G401 (cell line): ENCODE data around the gene PHKB. TPM values are rescaled to one million over a fixed set of nuclear protein-coding genes. Genes with fewer than 3 reads are reported as not detected.
"Not testable (repeated sequence)": the region's sequence is repeated elsewhere in the genome, so short reads cannot be mapped to it uniquely, and the experiment has no call there.

Source experiments
- DNase-seq: peaks from one replicate; pipeline ENCODE4 v3.0.0-alpha.2; 2015; ENCODE audit warnings: low spot score
- in situ Hi-C: cut with HindIII; loops from 2 replicates; pipeline ENCODE4 v1.10.0; 2016; ENCODE audit warnings: low sequenced_read_pairs, mixed read lengths
- total RNA-seq: library from RNA; depleted of rRNA; stranded (reverse); fragments of >200 nt; shearing (Covaris generic); gene quantifications from 2 replicates; pipeline ENCODE4 v1.2.3, GENCODE V29; 2014

Gene PHKB
- total RNA-seq, 1 experiment from 2014 or later = 48.7 TPM

DNA sequence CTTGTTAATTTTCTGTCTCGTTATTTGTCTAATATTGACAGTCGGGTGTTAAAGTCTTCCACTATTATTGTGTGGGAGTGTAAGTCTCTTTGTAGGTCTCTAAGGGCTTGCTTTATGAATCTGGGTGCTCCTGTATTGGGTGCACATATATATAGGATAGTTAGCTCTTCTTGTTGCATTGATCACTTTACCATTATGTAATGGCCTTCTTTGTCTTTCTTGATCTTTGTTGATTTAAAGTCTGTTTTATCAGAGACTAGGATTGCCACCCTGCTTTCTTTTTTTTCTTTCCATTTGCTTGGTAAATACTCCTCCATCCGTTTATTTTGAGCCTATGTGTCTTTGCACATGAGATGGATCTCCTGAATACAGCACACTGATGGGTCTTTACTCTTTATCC is 90.6 kb downstream of the PHKB start:
- in situ Hi-C loops, DNase-seq: not testable (repeated sequence)

DNA sequence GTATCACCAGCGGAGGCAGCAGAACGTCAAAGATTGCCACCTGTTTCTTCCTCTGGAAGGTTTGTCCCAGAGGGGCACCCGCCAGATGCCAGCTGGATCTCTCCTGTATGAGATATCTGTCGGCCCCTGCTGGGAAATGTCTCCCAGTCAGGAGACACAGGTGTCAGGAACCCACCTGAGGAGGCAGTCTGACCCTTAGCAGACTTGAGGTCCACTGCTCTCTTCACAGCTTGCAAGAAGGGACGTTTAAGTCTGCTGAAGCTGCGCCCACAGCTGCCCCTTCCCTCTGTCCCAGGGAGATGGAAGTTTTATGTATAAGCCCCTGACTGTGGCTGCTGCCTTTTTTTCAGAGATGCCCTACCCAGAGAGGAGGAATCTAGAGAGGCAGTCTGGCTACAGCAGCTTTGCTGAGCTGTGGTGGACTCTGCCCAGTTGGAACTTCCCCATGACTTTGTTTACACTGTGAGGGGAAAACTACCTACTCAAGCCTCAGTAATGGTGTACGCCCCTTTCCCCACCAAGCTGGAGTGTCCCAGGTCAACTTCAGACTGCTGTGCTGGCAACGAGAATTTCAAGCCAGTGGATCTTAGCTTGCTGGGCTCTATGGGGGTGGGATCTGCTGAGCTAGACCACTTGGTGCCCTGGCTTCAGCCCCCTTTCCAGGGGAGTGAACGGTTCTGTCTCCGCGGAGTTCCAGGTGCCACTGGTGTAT is 92.9 kb downstream of the PHKB start:
- in situ Hi-C loops = no loop called here
- no peak for DNase-seq

DNA sequence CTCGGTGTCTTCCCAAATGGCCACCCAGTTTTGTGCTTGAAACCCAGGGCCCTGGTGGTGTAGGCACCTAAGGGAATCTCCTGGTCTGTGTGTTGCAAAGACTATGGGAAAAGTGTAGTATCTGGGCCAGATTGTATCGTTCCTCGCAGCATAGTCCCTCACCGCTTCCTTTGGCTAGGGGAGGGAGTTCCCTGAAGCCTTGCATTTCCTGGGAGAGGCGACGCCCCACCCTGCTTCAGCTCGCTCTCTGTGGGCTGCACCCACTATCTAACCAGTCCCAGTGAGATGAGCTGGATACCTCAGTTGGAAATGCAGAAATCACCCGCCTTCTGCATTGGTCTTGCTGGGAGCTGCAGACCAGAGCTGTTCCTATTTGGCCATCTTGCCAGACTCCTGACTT is 93.5 kb downstream of the PHKB start:
- in situ Hi-C loops, DNase-seq: not testable (repeated sequence)

DNA sequence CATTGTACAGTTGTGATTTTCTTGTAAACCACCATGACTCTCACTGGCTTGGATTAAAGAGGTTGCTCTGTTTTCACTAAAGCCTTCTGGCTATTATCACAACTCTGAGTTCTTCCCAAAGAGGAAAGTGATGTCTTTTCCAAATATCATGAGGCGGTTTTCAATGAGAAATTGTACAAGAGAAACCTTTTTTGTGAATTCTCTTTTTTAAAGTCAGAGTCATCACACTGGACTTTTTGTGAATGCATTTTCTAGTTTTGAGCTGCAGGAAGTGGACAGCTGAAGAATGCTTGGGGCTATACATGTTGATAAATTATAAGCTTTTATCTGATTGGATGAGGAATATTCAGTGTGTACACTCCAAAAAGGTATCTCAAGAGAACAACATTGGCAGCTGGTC is 100.2 kb downstream of the PHKB start:
- no peak for DNase-seq
- in situ Hi-C loops = no loop called here

DNA sequence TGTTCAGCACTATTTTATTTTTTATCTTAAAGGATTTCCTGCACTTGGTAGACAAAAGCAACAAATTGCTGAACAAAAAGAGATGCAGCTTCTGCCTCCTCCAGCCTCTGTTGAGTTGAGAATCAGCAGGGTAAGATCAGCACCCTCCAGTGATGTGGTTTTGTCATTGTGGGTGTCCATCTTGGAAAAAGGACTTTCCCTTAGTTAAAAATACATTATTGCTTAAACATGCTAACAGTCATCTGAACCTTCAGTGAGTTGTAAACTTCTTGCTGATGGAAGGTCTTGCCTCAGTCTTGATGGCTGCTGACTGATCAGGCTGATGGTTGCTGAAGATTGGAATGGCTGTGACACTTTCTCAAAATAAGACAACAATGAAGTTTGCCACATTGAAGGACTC is 101.2 kb downstream of the PHKB start:
- in situ Hi-C loops = no loop called here
- DNase-seq = no peak

DNA sequence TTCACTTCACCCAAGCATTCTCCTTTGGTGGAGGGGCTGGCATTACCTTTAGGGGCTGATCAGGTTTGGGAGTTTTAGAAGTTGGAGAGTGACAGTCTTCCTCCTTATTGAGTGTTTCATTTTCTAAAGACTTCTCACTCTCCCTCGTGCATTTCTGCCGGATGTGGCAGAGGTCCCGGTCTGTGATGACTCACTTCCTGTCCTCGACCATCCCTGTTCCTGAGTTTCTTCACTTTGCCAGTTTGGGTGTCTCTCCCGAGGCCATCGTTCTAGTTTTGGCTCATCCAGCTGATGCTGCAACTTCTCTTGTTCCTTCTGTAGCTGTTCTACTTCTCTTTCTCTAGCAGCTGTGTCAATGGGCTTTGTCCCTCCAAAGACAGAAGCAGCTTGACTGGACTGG is 104.3 kb downstream of the PHKB start:
- no peak for DNase-seq
- in situ Hi-C loops = no loop called here

DNA sequence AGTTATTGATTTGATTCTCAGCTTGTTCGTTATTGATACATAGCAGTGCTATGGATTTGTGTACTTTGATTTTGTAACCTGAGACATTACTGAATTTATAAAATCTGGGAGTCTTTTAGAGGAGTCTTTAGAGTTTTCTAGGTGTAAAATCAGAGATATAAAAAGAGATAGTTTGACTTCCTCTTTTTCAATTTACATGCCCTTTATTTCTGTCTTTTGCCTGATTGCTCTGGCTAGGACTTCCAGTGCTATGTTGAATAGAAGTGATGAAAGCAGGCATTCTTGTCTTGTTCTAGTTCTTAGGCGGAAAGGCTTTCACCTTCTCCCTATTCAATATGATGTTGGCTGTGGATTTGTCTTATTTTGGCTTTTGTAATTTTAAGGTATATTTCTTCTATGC is 106.2 kb downstream of the PHKB start:
- no peak for DNase-seq
- in situ Hi-C loops = no loop called here

DNA sequence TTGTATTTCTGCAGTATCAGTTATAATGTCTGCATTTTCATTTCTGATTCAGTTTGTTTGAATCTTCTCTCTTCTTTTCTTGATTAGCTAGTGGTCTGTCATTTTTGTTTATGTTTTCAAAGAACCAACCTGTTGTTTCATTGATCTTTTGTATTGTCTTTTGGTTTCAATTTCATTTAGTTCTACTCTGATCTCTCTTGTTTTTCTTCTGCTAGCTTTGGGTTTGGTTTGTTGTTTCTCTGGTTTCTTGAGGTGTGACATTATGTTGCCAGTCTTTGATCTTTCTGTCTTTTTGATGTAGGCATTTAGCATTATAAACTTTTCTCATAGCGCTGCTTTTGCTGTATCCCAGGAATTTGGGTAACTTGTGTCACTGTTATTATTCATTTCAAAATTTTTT is 107.2 kb downstream of the PHKB start:
- no peak for DNase-seq
- in situ Hi-C loops = no loop called here

DNA sequence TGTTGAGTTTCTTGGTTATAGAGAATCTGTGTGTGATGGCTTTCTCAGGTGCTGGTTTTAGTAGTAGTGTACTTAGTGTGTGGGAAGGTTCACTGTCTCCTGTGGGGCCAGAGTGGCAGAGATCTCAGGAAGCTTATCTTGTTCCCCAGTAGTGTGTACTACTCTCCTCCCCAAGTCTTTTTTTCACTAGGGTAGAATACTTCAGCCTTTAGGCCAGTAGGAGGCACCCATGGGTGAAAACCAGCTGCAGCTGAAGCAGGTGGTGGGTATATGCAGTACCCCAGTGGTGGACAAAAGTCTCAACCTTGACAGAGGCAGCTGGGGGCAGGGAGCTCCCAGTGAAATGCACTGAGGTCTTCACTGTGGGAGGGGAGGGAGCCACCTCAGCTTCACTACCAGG is 109.9 kb downstream of the PHKB start:
- in situ Hi-C loops = no loop called here
- no peak for DNase-seq

DNA sequence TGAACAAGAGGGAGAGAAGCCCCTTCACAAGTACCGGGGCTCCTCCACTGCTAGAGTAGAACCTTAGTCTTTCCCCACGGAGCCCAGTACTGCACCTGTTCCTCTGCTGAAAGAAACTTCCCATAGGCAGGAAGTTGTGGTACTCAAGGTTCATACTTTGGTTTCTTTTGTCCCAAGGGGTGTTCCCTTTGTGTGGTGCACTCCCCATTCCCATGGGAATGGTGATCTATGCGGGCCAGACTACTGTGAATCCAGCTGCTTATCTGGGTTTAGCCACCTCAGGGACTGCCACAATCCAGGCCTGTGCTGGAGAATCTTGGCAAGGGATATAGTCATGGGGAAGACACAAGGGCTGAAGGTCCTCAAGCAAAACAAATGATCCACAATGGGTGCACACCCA is 110.6 kb downstream of the PHKB start:
- no peak for DNase-seq

DNA sequence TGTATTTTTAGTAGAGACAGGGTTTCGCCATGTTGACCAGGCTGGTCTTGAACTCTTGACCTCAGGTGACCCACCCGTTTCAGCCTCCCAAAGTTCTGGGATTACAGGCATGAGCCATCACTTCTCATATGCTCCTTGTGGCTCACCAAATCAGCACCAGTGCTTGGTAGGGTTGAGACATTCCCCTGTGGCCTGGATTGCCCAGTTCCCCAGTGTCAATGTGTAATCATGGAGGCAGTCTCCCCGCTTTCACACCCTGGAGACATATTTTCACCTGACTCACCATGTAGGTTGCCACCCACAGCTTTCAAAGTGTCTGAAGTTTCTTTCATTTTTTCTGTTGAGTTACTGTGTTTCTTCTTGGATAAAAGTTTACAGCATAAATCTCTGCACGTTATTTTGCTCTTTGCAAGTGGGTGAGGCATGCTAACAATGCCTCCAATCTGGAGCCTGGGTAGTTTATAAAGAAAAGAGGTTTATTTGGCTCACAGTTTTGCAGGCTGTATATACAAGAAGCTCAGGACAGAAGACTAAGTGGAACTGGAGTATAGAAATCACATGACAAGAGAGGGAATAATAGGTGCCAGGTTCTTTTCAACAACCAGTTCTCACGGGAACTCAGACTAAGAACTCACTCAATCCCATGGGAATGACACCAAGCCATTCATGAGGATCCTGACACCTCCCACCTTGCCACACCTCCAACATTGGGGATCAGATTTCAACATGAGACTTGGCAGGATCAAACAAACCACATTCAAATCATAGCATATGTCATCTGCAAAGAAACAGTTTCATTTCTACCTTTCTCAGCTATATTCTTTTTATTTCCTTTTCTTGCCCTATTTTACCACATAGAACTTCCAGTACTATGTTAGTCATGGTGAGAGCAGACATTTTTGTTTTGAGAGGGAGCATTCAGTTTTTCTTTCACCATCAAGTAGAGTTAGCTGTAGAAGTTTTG is 113.2 kb downstream of the PHKB start:
- DNase-seq = no peak
- in situ Hi-C loops = no loop called here

More for the DNA sequence above, 110.6 kb downstream of the PHKB start:
- in situ Hi-C loops = no loop called here

DNA sequence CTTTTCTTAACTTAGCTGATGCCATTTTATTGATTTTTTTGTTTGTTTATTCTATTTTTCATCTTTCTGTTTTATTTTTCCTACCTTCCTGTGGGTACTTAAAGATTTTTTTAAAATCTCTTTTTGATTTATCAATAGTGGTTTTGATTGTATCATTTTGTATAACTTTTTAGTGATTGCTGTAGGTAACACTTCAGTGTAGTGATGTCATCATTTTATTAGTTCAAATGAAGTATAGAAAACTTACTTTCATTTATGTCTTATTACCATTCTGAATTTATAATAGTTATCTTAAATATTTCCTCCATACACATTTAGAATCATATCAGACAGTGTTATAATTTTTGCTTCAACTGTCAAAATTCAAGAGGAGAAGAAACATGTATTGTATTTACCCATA is 115.9 kb downstream of the PHKB start:
- in situ Hi-C loops = no loop called here
- no peak for DNase-seq

DNA sequence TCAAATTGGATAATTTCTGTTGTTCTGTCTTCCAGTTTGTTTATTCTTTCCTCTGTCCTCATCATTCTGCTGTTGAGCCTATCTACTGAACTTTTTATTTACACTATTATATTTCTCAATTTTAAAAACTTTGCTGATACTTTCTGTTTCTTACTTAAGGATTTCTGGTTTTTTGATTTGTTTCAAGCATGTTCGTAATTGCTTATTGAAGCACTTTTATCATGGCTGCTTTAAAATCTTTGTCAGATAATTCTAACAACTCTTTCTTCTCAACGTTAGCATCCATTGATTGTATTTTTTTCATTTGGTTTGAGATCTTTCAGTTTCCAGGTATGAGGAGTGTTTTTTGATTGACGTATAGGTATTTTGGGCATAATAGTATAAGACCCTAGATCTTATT is 116.9 kb downstream of the PHKB start:
- DNase-seq = no peak
- in situ Hi-C loops = no loop called here

DNA sequence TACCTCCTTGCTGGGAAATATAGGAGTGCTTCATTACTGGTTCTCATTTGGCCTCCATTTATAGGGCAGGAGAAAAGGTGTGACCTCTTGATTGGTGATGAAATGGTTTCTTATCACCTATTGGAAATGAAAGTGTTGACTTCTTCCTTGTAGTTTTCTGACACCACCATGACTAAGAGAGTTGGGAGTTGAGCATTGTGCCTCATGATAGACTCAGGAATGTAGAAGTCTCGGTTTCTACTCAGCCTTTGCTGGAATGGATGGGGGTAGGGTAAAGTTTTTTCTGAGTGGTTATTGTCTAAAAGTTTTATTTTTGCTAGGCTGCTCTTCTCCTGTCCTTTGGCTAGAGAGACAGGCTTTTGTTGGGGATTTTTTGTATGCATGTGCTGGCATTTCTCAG is 117.4 kb downstream of the PHKB start:
- DNase-seq = no peak
- in situ Hi-C loops = no loop called here

DNA sequence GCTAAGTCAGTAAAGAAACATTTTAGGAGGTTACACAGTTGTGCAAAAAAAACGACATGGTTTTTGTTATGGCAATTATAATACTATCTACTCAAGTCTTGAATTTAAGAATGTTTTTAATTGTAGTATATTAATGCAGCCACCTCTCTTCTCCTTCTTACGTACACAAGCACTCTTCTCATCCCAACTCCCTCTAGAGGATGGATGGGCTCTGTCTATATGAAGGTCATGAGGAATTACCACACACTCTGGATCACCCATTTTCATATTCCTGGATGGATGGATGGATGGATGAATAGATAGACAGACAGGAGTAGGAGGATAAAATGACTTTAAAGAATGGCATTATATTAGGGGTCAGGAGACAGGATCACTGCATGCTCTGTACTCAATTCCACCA is 120.0 kb downstream of the PHKB start:
- no peak for DNase-seq
- in situ Hi-C loops = no loop called here

DNA sequence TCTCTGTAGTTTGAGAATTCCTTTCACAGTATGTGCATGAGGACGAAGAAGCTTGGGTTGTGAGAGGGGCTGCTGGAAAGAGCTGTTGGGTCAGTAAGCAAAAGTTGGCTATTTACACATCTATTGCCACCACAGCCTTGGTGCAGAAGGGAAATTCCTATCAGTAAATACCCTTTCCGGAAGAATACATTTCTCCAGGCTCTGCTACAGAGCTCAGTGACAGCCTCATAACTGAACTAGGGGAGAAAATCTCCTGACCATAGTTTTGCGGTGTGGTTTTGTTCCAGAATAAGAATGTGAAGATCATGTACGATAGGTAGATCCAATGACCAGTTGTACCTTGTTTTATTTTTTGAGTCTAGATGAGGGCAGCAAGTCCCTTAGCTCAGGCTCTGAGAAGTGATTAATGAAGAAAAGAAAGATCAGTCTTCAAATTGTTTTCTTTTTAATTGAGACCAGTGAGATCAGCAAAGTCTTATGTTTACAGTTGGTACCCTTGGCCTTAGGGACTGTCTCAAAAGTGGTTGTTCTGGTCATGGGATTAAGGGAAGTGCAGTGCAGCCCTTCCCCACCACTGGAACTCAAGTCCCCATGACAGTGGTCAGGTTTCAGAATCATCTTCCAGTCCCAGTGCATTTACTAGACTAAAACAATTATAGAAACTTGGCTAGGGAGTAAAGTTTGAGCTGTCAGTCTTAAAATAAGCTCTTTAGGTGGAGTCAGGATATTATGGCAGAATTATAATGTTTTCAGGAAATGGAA is 123.5 kb downstream of the PHKB start:
- in situ Hi-C loops = no loop called here
- no peak for DNase-seq

DNA sequence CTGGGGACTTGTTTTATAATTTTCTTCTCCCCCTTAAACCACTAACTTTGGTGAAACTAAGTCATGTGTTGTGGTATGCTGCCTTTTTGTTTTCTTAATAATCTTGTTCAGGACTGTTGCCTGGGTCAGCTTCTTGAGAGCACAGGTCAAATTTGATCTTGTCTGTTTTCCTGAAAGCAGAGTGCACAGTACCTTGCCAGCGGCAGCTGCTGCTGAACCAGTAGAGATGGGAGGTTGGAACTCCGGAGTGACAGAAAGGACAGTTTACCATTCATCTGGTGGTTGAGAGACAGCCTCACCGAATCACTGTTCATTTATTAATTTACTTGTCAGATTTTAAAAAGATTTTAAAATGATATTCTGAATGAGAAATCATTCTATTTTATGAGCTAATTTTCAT is 125.0 kb downstream of the PHKB start:
- DNase-seq = no peak
- in situ Hi-C loops = no loop called here

DNA sequence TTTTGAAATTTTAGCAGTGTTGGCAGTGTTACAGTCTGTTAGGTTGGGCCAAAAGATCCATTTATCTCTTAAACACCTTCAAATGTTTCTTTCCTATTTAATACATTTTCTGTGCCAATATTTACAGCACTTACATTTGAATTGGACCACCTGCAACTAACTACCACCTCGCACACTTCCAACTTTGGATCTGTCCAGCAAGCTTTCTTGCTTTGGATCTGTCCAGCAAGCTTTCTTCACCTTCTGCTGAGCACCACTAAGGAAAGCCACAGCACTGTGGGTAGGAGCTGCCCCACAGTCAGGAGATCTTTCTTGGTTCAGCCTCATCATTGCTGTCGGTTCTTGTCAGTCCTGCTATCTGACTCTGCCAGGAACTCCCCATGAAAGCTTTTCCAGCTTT is 129.3 kb downstream of the PHKB start:
- in situ Hi-C loops = no loop called here
- no peak for DNase-seq

DNA sequence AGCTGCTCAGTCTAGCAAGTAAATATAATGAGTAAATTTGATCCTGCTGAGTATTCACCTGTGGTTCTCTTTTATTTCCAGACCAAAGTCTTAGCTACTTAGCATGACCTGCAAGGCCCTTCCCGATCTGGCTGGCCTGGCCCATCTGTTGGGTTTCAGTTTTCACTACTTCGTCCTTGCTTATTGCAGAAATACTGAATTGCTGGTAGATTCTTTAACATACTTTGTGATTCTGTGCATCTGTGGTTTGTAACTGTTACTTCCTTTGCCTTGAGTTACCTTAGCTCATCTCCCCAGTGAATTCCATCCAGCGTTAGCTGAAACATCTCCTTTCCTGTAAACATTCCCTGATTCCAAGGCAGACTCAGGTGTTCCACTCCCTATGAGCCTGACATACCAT is 131.1 kb downstream of the PHKB start:
- in situ Hi-C loops = no loop called here
- DNase-seq = no peak

DNA sequence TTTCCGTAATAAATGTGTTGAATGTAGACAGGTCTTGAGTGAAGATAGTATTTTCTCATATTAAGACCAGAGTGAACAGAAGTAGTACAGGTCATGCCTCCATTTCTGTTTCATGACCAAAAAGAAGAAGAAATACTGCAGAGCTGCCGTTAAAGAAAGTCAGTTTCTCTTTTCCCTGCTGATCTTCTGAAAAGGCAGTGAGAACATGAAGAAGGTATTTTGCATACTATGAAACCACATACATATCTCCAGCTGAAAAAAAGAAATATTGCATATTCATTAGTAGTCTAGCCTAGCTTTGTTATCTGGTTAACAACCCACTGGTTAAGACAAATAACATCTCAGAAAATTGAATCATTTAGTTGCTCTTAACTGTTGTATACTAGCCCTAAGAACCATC is 138.4 kb downstream of the PHKB start:
- no peak for DNase-seq
- in situ Hi-C loops = no loop called here
